C4-2B (cell line): ENCODE results near the gene NPR2.

ENCODE experiments used
- H3K27ac ChIP-seq: fragments of 450-650 bp; 2 replicates; pipeline ENCODE4 v1.5.1; 2017
- ZFX ChIP-seq: fragments of 450-650 bp; IDR thresholded peaks from 2 replicates; pipeline ENCODE4 v1.6.1; 2017
- TF ChIP-seq, protein P1 (sequence below): fragments of 450-650 bp; conservative IDR thresholded peaks from 2 replicates; pipeline ENCODE4 v1.5.1; 2017; ENCODE audit warnings: mild to moderate bottlenecking

Gene NPR2

GRCh38 chr9:35791297-35791921 is at the start of gene NPR2:
Gene NPR2, plus strand, starts transcription at chr9:35791591. Its CDS starts 818 bp downstream, at chr9:35792409.
- no peak within 1 kb of the TSS for H3K27ac ChIP-seq

DNA sequence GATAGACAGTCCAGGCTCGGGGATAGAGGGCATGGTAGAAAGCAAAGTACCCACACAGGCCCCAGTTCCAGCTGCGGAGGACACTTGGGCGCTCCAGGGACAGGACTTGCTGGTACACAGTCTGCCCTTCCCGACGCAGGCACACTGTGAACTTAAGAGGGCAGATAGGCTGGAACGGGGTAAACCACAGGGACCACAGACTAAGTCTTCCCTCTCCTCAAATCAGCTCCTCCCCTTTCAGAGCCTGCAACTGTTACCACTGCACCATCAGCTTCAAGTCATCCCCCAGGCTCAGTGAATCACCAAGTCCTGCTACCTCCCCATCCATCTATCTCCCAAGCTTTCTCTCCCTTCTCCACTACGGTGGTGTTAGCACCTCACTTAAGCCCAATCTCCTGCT is 49.7 kb upstream of the NPR2 start:
- TF ChIP-seq, protein P1, sequence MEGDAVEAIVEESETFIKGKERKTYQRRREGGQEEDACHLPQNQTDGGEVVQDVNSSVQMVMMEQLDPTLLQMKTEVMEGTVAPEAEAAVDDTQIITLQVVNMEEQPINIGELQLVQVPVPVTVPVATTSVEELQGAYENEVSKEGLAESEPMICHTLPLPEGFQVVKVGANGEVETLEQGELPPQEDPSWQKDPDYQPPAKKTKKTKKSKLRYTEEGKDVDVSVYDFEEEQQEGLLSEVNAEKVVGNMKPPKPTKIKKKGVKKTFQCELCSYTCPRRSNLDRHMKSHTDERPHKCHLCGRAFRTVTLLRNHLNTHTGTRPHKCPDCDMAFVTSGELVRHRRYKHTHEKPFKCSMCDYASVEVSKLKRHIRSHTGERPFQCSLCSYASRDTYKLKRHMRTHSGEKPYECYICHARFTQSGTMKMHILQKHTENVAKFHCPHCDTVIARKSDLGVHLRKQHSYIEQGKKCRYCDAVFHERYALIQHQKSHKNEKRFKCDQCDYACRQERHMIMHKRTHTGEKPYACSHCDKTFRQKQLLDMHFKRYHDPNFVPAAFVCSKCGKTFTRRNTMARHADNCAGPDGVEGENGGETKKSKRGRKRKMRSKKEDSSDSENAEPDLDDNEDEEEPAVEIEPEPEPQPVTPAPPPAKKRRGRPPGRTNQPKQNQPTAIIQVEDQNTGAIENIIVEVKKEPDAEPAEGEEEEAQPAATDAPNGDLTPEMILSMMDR = no peak
- no peak for TF ChIP-seq ZFX
- H3K27ac ChIP-seq = no peak overlapping the region

More at GRCh38 chr9:35791297-35791921, at the start of gene NPR2:
- TF ChIP-seq ZFX = no peak
- TF ChIP-seq, protein P1 = no peak

DNA sequence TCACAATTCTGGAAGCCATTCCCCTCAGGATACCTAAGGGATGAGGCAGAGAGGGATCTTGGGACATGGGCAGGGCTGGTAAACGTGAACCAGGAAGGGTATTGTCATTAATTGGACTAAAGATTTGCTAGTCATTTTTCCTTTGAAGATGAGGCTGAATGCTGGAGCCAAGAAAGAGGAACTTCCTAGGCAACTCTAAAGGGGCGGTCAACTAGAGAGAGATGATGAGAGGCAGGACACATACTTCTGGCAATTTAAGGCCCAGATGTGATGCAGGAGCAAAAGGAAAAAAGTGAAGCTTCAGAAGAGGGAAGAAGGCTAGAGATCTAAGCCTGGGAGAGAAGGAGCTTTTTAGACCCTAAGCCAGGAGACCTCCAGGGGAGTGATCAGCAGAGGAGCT is 47.9 kb upstream of the NPR2 start:
- TF ChIP-seq, protein P1 = no peak
- no peak overlapping the region for H3K27ac ChIP-seq

DNA sequence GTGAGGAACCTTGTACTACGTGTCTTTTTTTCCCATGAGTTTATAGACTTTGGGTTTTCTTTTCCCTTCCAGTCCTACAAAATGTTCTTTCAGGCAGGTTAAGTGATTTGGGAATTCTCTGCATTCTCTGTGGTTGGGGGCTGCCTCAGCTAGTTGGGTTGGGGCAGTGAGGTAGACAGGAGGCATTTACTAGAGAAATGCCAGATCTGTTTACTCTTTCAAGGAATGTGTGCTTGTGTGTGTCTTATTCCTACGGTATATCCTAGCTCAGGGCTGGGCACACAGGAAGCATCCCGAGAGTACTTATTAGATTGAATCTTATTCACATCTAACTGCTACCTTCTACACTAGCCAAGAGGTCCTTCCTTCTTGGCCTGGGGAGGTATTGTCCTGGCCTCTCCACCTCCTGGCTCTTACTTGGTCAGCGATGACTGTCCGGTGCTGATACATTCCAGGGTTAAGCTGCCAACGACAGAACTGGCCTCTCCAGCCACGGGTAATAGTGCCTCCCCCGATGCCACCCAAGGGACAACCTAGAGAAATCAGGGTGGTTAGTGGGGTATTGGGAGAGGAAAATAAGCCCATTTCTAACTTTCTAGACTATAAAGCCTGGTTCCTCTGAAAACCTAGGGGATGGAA is 47.4 kb upstream of the NPR2 start:
- TF ChIP-seq ZFX = no peak
- TF ChIP-seq, protein P1 = no peak
- H3K27ac ChIP-seq = no peak overlapping the region

DNA sequence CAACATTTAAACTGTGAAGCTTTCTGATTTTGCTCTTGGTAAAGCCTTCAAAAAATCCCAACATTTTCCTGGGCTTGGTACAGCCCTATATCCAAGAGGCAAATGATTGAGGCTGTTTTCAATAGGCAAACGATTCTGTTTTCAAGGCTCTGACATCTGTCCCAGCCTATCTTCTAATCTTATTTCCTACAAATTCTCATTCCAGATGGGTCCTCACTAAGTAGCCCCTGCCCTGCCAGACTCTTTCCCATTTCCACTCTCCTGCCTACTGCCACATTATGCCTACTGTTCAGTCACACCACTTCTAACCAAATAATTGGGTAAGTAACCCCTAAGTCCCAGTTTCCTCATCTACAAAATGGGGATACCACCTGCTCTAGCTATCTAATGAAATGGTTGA is 45.8 kb upstream of the NPR2 start:
- TF ChIP-seq, protein P1 = no peak
- no peak for TF ChIP-seq ZFX
- no peak overlapping the region for H3K27ac ChIP-seq

GRCh38 chr9:35746583-35746982 is 44.8 kb upstream of the NPR2 start:
- no peak overlapping the region; the same call in 1 of the 2 replicates for H3K27ac ChIP-seq

GRCh38 chr9:35748242-35748857 is 43.0 kb upstream of the NPR2 start:
- TF ChIP-seq, protein P1 = no peak
- no peak for TF ChIP-seq ZFX
- H3K27ac ChIP-seq = peak overlapping the region; percentile 90

More at GRCh38 chr9:35746583-35746982, 44.8 kb upstream of the NPR2 start:
- TF ChIP-seq, protein P1 = no peak
- TF ChIP-seq ZFX = no peak
